ENCODE results near the gene ANKMY2.

GRCh38 chr7:16587790-16588189, 57.8 kb downstream of the ANKMY2 start:
- no peak for TF ChIP-seq EZH2 (IDR thresholded peaks at IDR 0.05)
- TF ChIP-seq CTCF (IDR thresholded peaks at IDR 0.05): no peak
- no peak for TF ChIP-seq EZH2phosphoT487 (IDR thresholded peaks at IDR 0.05)
